Liver (tissue), 9 donors: ENCODE data around the gene SERPINF2. TPM values are rescaled to one million over a fixed set of nuclear protein-coding genes. Genes with fewer than 3 reads are reported as not detected.

Experiments used
- DNase-seq: peaks from one replicate; pipeline ENCODE4 v3.0.0-alpha.2; 2017; ENCODE audit warnings: low spot score
- H3K27ac ChIP-seq, 2 donors: one replicate each; pipeline ENCODE4 v1.7.0; 2013; ENCODE audit warnings: inconsistent platforms in 2 of 2, low read length in 2 of 2, control low read depth in 1 of 2, low read depth in 1 of 2, mild to moderate bottlenecking in 1 of 2
- H3K27me3 ChIP-seq, 4 donors: one replicate each; pipeline versions ENCODE4 v1.6.1 to v1.7.0; 2013; ENCODE audit warnings: low read length in 3 of 4, inconsistent platforms in 1 of 4, mild to moderate bottlenecking in 1 of 4, moderate library complexity in 1 of 4; ENCODE audit not compliant: control insufficient read depth in 4 of 4, insufficient read depth in 4 of 4
- H3K36me3 ChIP-seq, 4 donors: one replicate each; pipeline versions ENCODE4 v1.6.1 to v1.7.0; 2013; ENCODE audit warnings: low read length in 3 of 4, mild to moderate bottlenecking in 3 of 4, low read depth in 1 of 4, moderate library complexity in 1 of 4; ENCODE audit not compliant: control insufficient read depth in 4 of 4, insufficient read depth in 3 of 4
- H3K4me1 ChIP-seq, 4 donors: one replicate each; pipeline versions ENCODE4 v1.6.1 to v1.7.0; 2013; ENCODE audit warnings: low read length in 3 of 4, mild to moderate bottlenecking in 3 of 4, moderate library complexity in 1 of 4; ENCODE audit not compliant: control insufficient read depth in 4 of 4, insufficient read depth in 4 of 4
- H3K4me3 ChIP-seq, 3 donors: one replicate each; pipeline versions ENCODE4 v1.6.1 to v1.7.0; 2013; ENCODE audit warnings: low read length in 3 of 3, control low read depth in 1 of 3, low read depth in 1 of 3, mild to moderate bottlenecking in 1 of 3
- H3K9ac ChIP-seq, 2 donors: one replicate each; pipeline ENCODE4 v1.7.0; 2013; ENCODE audit warnings: low read length in 2 of 2, mild to moderate bottlenecking in 2 of 2, moderate library complexity in 2 of 2, control low read depth in 1 of 2, low read depth in 1 of 2
- H3K9me3 ChIP-seq, 4 donors: one replicate each; pipeline versions ENCODE4 v1.6.1 to v1.7.0; 2013; ENCODE audit warnings: low read length in 3 of 4; ENCODE audit not compliant: control insufficient read depth in 4 of 4
- CTCF ChIP-seq: fragments of 150-350 bp; IDR thresholded peaks from 2 replicates; pipeline ENCODE4 v1.5.1; 2017; ENCODE audit warnings: improper control_type of control experiment, low read depth, low read length; ENCODE audit not compliant: missing input control
- EGR1 ChIP-seq, 2 donors: IDR thresholded peaks; 2 replicates each; pipeline ENCODE4 v1.6.1; 2016 to 2018; ENCODE audit warnings: antibody characterized with exemption in 2 of 2, low read depth in 2 of 2
- FOXA1 ChIP-seq: IDR thresholded peaks from 2 replicates; pipeline ENCODE4 v1.6.1; 2016; ENCODE audit warnings: antibody characterized with exemption
- HNF4A ChIP-seq, 2 donors: conservative IDR thresholded peaks; 2 replicates each; pipeline ENCODE4 v1.6.1; 2016; ENCODE audit warnings: antibody characterized with exemption in 2 of 2, mild to moderate bottlenecking in 2 of 2
- NR2F2 ChIP-seq: IDR thresholded peaks from 2 replicates; pipeline ENCODE4 v1.6.1; 2016; ENCODE audit warnings: antibody characterized with exemption
- RAD21 ChIP-seq, 2 donors: IDR thresholded peaks; 2 replicates each; pipeline ENCODE4 v1.6.1; 2016; ENCODE audit warnings: antibody characterized with exemption in 2 of 2, mild to moderate bottlenecking in 2 of 2
- RXRA ChIP-seq, 2 donors: IDR thresholded peaks; 2 replicates each; pipeline ENCODE4 v1.6.1; 2017 to 2018; ENCODE audit warnings: antibody characterized with exemption in 2 of 2, mild to moderate bottlenecking in 1 of 2
- TAF1 ChIP-seq: conservative IDR thresholded peaks from 2 replicates; pipeline ENCODE4 v1.6.1; 2016; ENCODE audit warnings: antibody characterized with exemption, mild to moderate bottlenecking
- YY1 ChIP-seq: IDR thresholded peaks from 2 replicates; pipeline ENCODE4 v1.6.1; 2016; ENCODE audit warnings: antibody characterized with exemption, mild to moderate bottlenecking
- ZBTB33 ChIP-seq: IDR thresholded peaks from 2 replicates; pipeline ENCODE4 v1.6.1; 2016; ENCODE audit warnings: antibody characterized with exemption
- WGBS: extraction: QIAGEN DNeasy Blood & Tissue Kit; methylation state at CpG from one replicate; pipeline ENCODE4 v1.1.7; 2013; 5-methylcytosine and 5-hydroxymethylcytosine counted together
- polyA plus RNA-seq, 2 donors: library from polyadenylated mRNA; stranded (reverse) in 1 of 2; unstranded in 1 of 2; fragments of 200-250 nt in 1 of 2; fragments of >200 nt in 1 of 2; fragmentation: Nextera tagmentation in 1 of 2; extraction: Ambion mirVana in 1 of 2; gene quantifications; one replicate each; pipeline versions ENCODE4 v1.2.1 to v1.2.3, GENCODE V29; 2013 to 2015
- total RNA-seq, 2 donors: library from RNA; depleted of rRNA; stranded (reverse); fragments of >200 nt; gene quantifications; one replicate each; pipeline ENCODE4 v1.2.3, GENCODE V29; 2014
- donor health status: healthy.
- donor health status: healthy.
- donor health status: healthy.
- donor health status: healthy.
- donor health status: healthy.

SERPINF2 gene
- total and polyA plus RNA-seq, 4 donors = 477 to 1,248 (median 675) TPM

- TF ChIP-seq EGR1 (IDR thresholded peaks at IDR 0.05; ENCODE audit: low read depth in 2 of 2) (no peak), TAF1 (no peak), RAD21 (IDR thresholded peaks at IDR 0.05) (no peak), CTCF (no peak), YY1 (no peak), FOXA1 (no peak)
- Histone ChIP-seq H3K27ac (peak overlapping the region in 1 of 2 donors; percentile 21), H3K9ac (no peak overlapping the region), H3K9me3 (no peaks in the 10 kb centered on the region), H3K27me3 (no peaks in the 10 kb centered on the region), H3K4me3 (no peak overlapping the region), H3K4me1 (peaks cover 4 to 36% (median 11%) of the 10 kb centered on the region in 4 donors), H3K36me3 (peaks cover 0 to 21% (median 10%) of the 10 kb centered on the region in 4 donors)
- 66% methylated on average over 21 of the region's 21 CpGs for WGBS
- DNase-seq = no peak
Observed at GRCh38 chr17:1766382-1767135, 23.9 kb downstream of the SERPINF2 start.

GRCh38 chr17:1767358-1767757 lies 24.7 kb downstream of the SERPINF2 start:
- Histone ChIP-seq H3K27ac (peak overlapping the region in 1 of 2 donors; percentile 49), H3K4me1 (peaks cover 4 to 30% (median 11%) of the 10 kb centered on the region in 4 donors), H3K9me3 (no peaks in the 10 kb centered on the region), H3K36me3 (peaks cover 0 to 27% (median 14%) of the 10 kb centered on the region in 4 donors), H3K27me3 (no peaks in the 10 kb centered on the region), H3K4me3 (no peak overlapping the region), H3K9ac (no peak overlapping the region)
- WGBS = 95% methylated on average over 12 of the region's 12 CpGs
- no peak for DNase-seq
- TF ChIP-seq CTCF (no peak), ZBTB33 (no peak), HNF4A (conservative IDR thresholded peaks at IDR 0.05) (no peak), RXRA (IDR thresholded peaks at IDR 0.05) (no peak), RAD21 (IDR thresholded peaks at IDR 0.05) (no peak), NR2F2 (no peak), EGR1 (IDR thresholded peaks at IDR 0.05; ENCODE audit: low read depth in 2 of 2) (no peak)
